Gastrocnemius medialis (tissue), 4 donors: ENCODE results near the gene SLC17A9. TPM values are rescaled to one million over a fixed set of nuclear protein-coding genes. Genes with fewer than 3 reads are reported as not detected.

Experiments used
- ATAC-seq, 2 donors: fragments of 150-250 bp; one replicate each; pipeline ENCODE4 v1.9.1; 2016
- DNase-seq, 2 donors: peaks; one replicate each; pipeline ENCODE4 v3.0.0-alpha.2; 2019
- H3K27ac ChIP-seq, 4 donors: fragments of 200-600 bp; sonication (generic); 1 replicate in 1 of 4; 2 replicates in 3 of 4; pipeline ENCODE4 v1.5.1; 2016 to 2018; ENCODE audit warnings: mild to moderate bottlenecking in 2 of 4, moderate library complexity in 1 of 4
- H3K27me3 ChIP-seq, 3 donors: fragments of 200-600 bp; sonication (generic) in 2 of 3; 1 replicate in 1 of 3; 2 replicates in 2 of 3; pipeline versions ENCODE4 v1.5.1 to v1.6.0; 2016 to 2019; ENCODE audit warnings: mild to moderate bottlenecking in 1 of 3, moderate library complexity in 1 of 3
- H3K36me3 ChIP-seq, 2 donors: fragments of 200-600 bp; sonication (generic) in 1 of 2; one replicate each; pipeline ENCODE4 v1.5.1; 2017 to 2018
- H3K4me1 ChIP-seq, 2 donors: fragments of 200-600 bp; sonication (generic) in 1 of 2; one replicate each; pipeline ENCODE4 v1.5.1; 2016 to 2017; ENCODE audit warnings: mild to moderate bottlenecking in 2 of 2
- H3K4me3 ChIP-seq, 4 donors: fragments of 200-600 bp; sonication (generic) in 3 of 4; 1 replicate in 1 of 4; 2 replicates in 3 of 4; pipeline ENCODE4 v1.5.1; 2016 to 2019; ENCODE audit warnings: mild to moderate bottlenecking in 2 of 4
- H3K9me3 ChIP-seq, 3 donors: fragments of 200-600 bp; sonication (generic) in 2 of 3; 1 replicate in 1 of 3; 2 replicates in 2 of 3; pipeline ENCODE4 v1.5.1; 2016 to 2019
- CTCF ChIP-seq, 5 experiments: fragments of 450-650 bp in 3 of 5; fragments of 200-600 bp in 2 of 5; sonication (generic) in 2 of 5; IDR thresholded peaks in 4 of 5; conservative IDR thresholded peaks in 1 of 5; 1 replicate in 4 of 5; 2 replicates in 1 of 5; pipeline ENCODE4 v1.5.1; 2016 to 2019; ENCODE audit warnings: antibody characterized with exemption in 5 of 5, mild to moderate bottlenecking in 3 of 5, moderate library complexity in 3 of 5
- POLR2A ChIP-seq, 2 donors: fragments of 450-650 bp; IDR thresholded peaks; one replicate each; pipeline ENCODE4 v1.6.1; 2017; ENCODE audit warnings: antibody characterized with exemption in 2 of 2, mild to moderate bottlenecking in 2 of 2, moderate library complexity in 2 of 2
- in situ Hi-C, 4 donors: fragments of 200-750 bp; cut with MboI; loops; one replicate each; pipeline versions ENCODE4 v1.15.0 to v1.8.0; 2017; ENCODE audit warnings: low sequenced_read_pairs in 4 of 4
- intact Hi-C: fragments of 100-400 bp; cut with DNase I; formaldehyde crosslinking; loops from one replicate; pipeline ENCODE4 v1.15.1; 2023; ENCODE audit warnings: low total_unique reads
- total RNA-seq, 4 donors: library from RNA; depleted of rRNA; stranded (reverse); fragments of >200 nt; gene quantifications; one replicate each; pipeline versions ENCODE4 v1.1.0 to v1.2.3, GENCODE V29; 2016

SLC17A9 gene
- total RNA-seq, 4 donors from 2014 or later, result 0.55 to 2.4 (median 1.2) TPM

- DNase-seq, result no peak
- H3K27me3 ChIP-seq, result peaks cover 77 to 94% (median 79%) of the 10 kb centered on the region in 3 donors
- no peak overlapping the region for H3K4me3 ChIP-seq
- in situ Hi-C loops (loop anchor here (5.0 to 25.0 kb wide), 4 partner anchors 117 to 142 kb away; no protein-coding TSS in a partner anchor), intact Hi-C loops (no loop called here)
- no peaks in the 10 kb centered on the region for H3K9me3 ChIP-seq
- ATAC-seq, result no peak
- no peak overlapping the region for H3K27ac ChIP-seq
- no peaks in the 10 kb centered on the region for H3K4me1 ChIP-seq
- TF ChIP-seq POLR2A (IDR thresholded peaks at IDR 0.05), result no peak
- TF ChIP-seq CTCF (IDR thresholded peaks at IDR 0.05 in 4 of 5, conservative IDR thresholded peaks at IDR 0.05 in 1 of 5), result no peak
- no peaks in the 10 kb centered on the region for H3K36me3 ChIP-seq
Observed at GRCh38 chr20:63014287-63014686, 61.8 kb downstream of the SLC17A9 start.

- Histone ChIP-seq H3K4me3 (no peak overlapping the region), H3K27me3 (peaks cover 73 to 94% (median 75%) of the 10 kb centered on the region in 3 donors), H3K27ac (no peak overlapping the region), H3K4me1 (no peaks in the 10 kb centered on the region), H3K9me3 (no peaks in the 10 kb centered on the region), H3K36me3 (no peaks in the 10 kb centered on the region)
- ATAC-seq (no peak), DNase-seq (no peak)
- intact Hi-C loops (no loop called here), in situ Hi-C loops (loop anchor here (5.0 to 25.0 kb wide), 4 partner anchors 117 to 142 kb away; no protein-coding TSS in a partner anchor)
- TF ChIP-seq CTCF (IDR thresholded peaks at IDR 0.05 in 4 of 5, conservative IDR thresholded peaks at IDR 0.05 in 1 of 5) (no peak), POLR2A (IDR thresholded peaks at IDR 0.05) (no peak)
Observed at GRCh38 chr20:63014710-63015109, 62.2 kb downstream of the SLC17A9 start.

- H3K27me3 ChIP-seq, result peaks cover 70 to 92% (median 71%) of the 10 kb centered on the region in 3 donors
- no peak for DNase-seq
- ATAC-seq, result no peak
- no peak for TF ChIP-seq POLR2A (IDR thresholded peaks at IDR 0.05)
- no peak for TF ChIP-seq CTCF (IDR thresholded peaks at IDR 0.05 in 4 of 5, conservative IDR thresholded peaks at IDR 0.05 in 1 of 5)
- H3K9me3 ChIP-seq, result no peaks in the 10 kb centered on the region
- no peaks in the 10 kb centered on the region for H3K36me3 ChIP-seq
- intact Hi-C loops (no loop called here), in situ Hi-C loops (loop anchor here in 2 of 4 donors (10.0 to 25.0 kb wide), 2 partner anchors 120 to 128 kb away; no protein-coding TSS in a partner anchor)
- no peak overlapping the region for H3K27ac ChIP-seq
- no peak overlapping the region for H3K4me3 ChIP-seq
- no peaks in the 10 kb centered on the region for H3K4me1 ChIP-seq
Observed at GRCh38 chr20:63015147-63015661, 62.7 kb downstream of the SLC17A9 start.

- Histone ChIP-seq H3K36me3 (no peaks in the 10 kb centered on the region), H3K4me3 (no peak overlapping the region), H3K27me3 (peaks cover 66 to 92% (median 68%) of the 10 kb centered on the region in 3 donors), H3K9me3 (no peaks in the 10 kb centered on the region), H3K27ac (no peak overlapping the region), H3K4me1 (no peaks in the 10 kb centered on the region)
- ATAC-seq, result no peak
- in situ Hi-C loops, result loop anchor here in 2 of 4 donors (10.0 to 25.0 kb wide), 2 partner anchors 121 to 129 kb away; no protein-coding TSS in a partner anchor
- intact Hi-C loops, result no loop called here
- TF ChIP-seq CTCF (IDR thresholded peaks at IDR 0.05 in 4 of 5, conservative IDR thresholded peaks at IDR 0.05 in 1 of 5) (no peak), POLR2A (IDR thresholded peaks at IDR 0.05) (no peak)
- DNase-seq, result no peak
Observed at GRCh38 chr20:63015662-63016361, 63.3 kb downstream of the SLC17A9 start.
